Adipocyte (in vitro differentiated cells): ENCODE results near the gene IFNA1.
"Not testable (repeated sequence)": the region's sequence is repeated elsewhere in the genome, so short reads cannot be mapped to it uniquely, and the experiment has no call there.

Experiments used
- DNase-seq: peaks from one replicate; pipeline ENCODE4 v3.0.0-alpha.2; 2015; ENCODE audit warnings: low read depth
- H3K27me3 ChIP-seq: replicated peaks from 2 replicates; pipeline ENCODE4 v1.7.0; 2013; ENCODE audit warnings: mild to moderate bottlenecking, low read length, moderate library complexity; ENCODE audit not compliant: control insufficient read depth, insufficient read depth
- H3K36me3 ChIP-seq: 2 replicates; pipeline ENCODE4 v1.7.0; 2013; ENCODE audit warnings: low read length, mild to moderate bottlenecking, moderate library complexity; ENCODE audit not compliant: control insufficient read depth, insufficient read depth, severe bottlenecking
- H3K4me1 ChIP-seq: 2 replicates; pipeline ENCODE4 v1.7.0; 2013; ENCODE audit warnings: mild to moderate bottlenecking, low read length, moderate library complexity; ENCODE audit not compliant: control insufficient read depth, insufficient read depth
- H3K4me3 ChIP-seq: 2 replicates; pipeline ENCODE4 v1.7.0; 2013; ENCODE audit warnings: mild to moderate bottlenecking, low read length, moderate library complexity
- H3K9ac ChIP-seq: 2 replicates; pipeline ENCODE4 v1.7.0; 2013; ENCODE audit warnings: mild to moderate bottlenecking, low read length, moderate library complexity
- H3K9me3 ChIP-seq: 2 replicates; pipeline ENCODE4 v1.7.0; 2013; ENCODE audit warnings: mild to moderate bottlenecking, low read length, moderate library complexity; ENCODE audit not compliant: control insufficient read depth

Gene IFNA1

DNA sequence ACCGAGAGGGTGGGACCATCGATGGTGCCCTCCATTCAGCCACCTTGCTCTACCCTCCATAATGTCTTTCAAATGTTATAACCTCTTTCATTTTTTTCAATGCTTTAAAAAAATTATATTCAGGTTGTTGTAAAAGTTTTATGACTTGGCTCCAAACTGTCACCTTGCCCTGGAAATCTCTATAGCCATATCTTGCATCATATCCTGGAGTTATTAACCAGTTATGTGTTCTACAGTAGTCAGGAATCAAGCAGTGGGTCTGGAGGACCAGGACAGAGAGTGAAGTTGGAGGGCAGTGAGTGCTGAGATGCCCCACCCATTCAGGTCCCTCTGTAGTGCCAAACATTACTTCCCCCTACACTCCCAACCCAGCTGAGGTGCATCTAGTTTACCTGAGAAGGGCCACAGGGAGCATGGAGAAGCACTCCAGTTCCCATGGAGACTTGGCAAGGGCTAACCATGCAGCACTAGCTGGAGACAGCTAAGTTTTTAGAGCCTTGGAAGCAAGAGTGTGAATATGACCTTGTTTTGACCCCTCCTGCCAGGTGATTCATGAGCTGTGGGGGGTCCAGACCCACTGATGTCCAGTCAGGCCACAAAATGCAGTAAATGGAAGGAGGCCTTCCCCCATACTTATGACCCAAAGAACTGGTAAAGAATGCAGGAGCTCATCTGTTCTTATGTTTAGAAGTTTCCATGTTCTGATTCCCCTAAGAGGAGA lies 25.9 kb upstream of the IFNA1 start:
- no peak for DNase-seq
- no peaks in the 10 kb centered on the region for H3K9me3 ChIP-seq
- H3K36me3 ChIP-seq, result no peaks in the 10 kb centered on the region
- peaks cover 25% of the 10 kb centered on the region for H3K4me1 ChIP-seq
- no peaks in the 10 kb centered on the region for H3K27me3 ChIP-seq
- H3K9ac ChIP-seq, result no peak overlapping the region
- no peak overlapping the region for H3K4me3 ChIP-seq

DNA sequence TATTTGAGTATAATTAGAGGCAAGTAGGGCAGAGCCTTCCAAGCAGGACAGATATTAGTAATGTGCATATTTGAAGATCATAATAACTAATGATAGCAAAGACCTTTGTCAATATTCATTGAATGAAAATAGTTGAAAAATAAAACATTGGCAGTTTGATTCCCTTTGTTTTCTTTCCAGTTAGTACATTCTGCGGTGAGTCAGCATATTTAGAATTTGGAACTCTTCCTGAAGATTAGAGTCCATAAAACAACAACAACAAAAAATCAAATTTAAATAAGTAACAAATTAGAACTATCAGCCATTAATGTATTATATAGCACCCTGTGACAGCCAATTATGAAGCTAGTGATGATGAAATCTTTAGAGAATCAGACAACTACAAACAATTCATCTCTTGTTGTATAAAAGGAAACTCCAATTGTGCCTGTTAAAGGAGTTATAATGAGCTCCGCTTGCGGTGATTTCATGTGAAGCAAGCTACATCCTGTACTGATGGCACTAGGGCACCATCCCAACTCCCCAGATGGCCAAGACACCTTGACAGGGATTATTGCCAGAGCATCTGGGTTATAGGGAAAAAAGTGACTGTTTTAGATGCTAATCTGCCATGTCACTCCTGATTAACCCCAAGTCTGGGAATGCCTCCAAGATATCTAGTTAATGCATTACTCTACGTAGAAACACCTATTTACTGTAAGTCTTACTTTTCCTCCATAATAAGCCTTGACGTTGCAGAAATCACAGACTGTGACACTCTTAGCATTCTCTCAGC lies 24.6 kb upstream of the IFNA1 start:
- Histone ChIP-seq H3K4me1 (peaks cover 35% of the 10 kb centered on the region), H3K9me3 (no peaks in the 10 kb centered on the region), H3K9ac (no peak overlapping the region), H3K4me3 (peak overlapping the region; percentile 27), H3K36me3 (no peaks in the 10 kb centered on the region), H3K27me3 (no peaks in the 10 kb centered on the region)
- peak; percentile 15 for DNase-seq

DNA sequence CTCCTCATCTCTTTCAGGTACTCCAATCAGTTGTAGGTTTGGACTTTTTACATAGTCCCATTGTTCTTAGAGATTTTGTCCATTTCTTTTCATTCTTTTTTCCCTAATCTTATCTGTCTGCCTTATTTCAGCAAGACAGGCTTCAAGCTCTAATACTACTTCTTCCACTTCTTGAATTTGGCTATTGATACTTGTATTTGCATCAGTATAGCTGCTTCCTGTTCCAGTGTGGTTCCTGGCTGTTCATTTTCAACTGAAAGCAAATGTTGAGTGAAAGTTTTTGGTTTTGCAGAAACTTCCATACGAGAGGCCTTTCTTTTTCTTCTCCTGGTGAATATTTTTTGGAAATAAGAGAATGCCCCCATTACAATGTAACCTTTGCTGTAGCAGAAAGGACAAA lies 12.0 kb upstream of the IFNA1 start:
- Histone ChIP-seq H3K27me3 (no peaks in the 10 kb centered on the region), H3K4me1 (no peaks in the 10 kb centered on the region), H3K36me3 (no peaks in the 10 kb centered on the region), H3K9me3 (no peaks in the 10 kb centered on the region), H3K4me3 (no peak overlapping the region), H3K9ac (no peak overlapping the region)
- DNase-seq, result no peak

DNA sequence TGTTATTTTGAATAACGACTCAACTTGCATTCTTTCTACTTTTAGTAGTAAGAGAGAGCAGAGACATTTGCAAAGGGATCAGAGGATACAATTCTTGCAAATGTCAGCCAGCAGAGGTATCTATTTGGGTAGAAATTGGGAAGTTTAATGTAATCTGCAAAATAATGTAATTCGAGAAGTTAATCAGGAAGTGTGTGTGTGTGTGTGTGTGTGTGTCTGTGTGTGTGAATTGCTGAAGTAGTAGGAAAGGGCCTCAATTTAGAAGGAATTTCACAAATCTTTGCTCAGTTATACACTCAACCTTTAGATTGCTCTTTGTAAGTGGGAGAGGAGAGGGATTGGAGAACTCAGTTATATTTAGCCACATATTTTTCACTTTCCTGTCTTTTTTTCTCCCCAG lies 11.0 kb upstream of the IFNA1 start:
- no peaks in the 10 kb centered on the region for H3K27me3 ChIP-seq
- no peaks in the 10 kb centered on the region for H3K4me1 ChIP-seq
- no peaks in the 10 kb centered on the region for H3K36me3 ChIP-seq
- DNase-seq, result no peak
- no peak overlapping the region for H3K4me3 ChIP-seq
- H3K9me3 ChIP-seq, result no peaks in the 10 kb centered on the region
- H3K9ac ChIP-seq, result no peak overlapping the region

DNA sequence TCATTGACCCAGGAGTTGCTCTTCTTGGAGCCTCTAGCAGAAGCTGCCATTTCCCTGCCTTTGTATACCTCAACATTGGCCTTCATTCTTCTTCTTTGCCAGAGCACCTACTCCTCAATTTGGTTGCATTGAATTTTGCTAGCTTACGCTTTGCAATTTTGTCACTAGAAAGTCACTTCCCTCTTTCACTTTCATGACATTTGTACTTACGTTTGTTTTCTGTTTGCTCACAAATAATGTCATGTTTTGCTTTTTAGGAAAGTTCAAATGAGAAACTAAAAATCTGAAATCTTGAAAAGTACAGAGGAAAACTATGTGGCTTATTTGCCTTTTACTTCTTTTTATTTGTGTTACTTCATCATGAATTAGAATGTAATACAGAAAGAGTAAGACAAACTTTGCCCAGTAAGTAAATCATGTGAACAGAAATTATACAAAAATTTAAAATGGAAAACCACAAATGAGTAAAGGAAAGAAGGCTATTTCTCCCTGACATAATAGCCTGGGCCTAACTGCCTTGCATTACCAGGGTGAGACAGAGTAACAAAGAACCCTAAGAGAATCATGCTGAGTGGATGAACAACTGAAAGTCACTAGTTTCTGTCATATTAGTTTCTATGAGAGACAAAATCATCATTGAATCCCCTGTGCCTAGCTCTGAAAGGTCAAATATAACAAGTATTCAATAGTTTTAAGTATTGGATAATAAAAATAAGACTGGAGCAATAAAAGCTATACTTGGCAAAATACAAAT lies 7.4 kb upstream of the IFNA1 start:
- Histone ChIP-seq H3K9ac (no peak overlapping the region), H3K4me1 (no peaks in the 10 kb centered on the region), H3K4me3 (no peak overlapping the region), H3K9me3 (no peaks in the 10 kb centered on the region), H3K27me3 (no peaks in the 10 kb centered on the region), H3K36me3 (no peaks in the 10 kb centered on the region)
- no peak for DNase-seq

DNA sequence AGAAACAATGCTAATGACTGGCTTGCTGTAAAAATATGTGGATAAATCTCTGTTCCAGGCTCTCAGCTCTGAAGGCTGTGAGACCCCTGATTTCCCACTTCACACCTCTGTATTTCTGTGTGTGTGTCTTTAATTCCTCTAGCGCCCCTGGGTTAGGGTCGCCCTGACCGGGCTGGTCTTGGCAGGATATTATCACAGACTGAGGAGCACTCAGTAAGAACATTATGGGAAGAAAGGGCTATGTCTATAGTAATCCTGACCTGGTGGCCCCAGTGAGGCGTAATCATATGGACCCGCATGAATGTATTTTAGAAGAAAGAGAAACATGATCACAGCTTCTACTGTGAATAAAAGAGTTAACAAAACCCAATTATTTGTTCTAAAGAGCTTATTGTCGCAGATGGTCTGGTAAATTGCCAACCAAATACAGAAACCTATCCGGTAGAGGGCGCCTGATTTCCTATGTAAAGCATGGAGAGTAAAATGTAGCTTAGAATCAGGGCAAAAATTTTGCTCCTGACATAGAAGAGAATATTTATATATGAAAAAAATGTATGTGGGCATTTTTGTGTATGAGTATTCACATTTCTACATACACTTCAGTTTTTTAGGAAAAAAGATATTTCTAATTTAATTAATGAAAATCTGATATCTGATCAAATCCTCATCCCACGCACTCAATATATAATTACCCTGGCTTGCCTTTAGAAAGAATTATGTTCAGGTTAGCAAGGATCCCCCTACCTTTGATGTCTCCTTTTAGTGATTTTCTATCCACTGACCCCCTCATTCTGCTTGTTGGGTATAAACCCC lies 5.8 kb upstream of the IFNA1 start:
- no peaks in the 10 kb centered on the region for H3K9me3 ChIP-seq
- H3K36me3 ChIP-seq, result no peaks in the 10 kb centered on the region
- no peak overlapping the region for H3K4me3 ChIP-seq
- H3K9ac ChIP-seq, result no peak overlapping the region
- H3K27me3 ChIP-seq, result no peaks in the 10 kb centered on the region
- peak; percentile 83 for DNase-seq
- no peaks in the 10 kb centered on the region for H3K4me1 ChIP-seq

DNA sequence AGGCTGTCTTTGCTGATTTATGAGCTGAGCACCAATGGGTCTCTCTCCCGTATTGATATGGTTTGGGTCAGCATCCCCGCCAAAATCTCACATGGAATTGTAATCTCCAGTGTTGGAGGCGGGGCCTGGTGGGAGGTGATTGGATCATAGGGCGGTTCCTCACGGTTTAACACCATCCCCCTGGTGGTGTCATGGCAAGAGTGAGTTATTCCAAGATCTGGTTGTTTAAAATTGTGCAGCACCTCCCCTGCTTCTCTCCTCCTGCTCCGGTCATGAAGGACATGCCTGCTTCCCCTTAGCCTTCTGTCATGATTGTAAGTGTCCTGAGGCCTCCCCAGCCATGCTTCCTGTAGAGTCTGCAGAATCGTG lies 5.2 kb upstream of the IFNA1 start:
- not testable (repeated sequence) for H3K36me3 ChIP-seq, H3K4me1 ChIP-seq, H3K4me3 ChIP-seq, H3K9ac ChIP-seq, H3K27me3 ChIP-seq, H3K9me3 ChIP-seq, DNase-seq

DNA sequence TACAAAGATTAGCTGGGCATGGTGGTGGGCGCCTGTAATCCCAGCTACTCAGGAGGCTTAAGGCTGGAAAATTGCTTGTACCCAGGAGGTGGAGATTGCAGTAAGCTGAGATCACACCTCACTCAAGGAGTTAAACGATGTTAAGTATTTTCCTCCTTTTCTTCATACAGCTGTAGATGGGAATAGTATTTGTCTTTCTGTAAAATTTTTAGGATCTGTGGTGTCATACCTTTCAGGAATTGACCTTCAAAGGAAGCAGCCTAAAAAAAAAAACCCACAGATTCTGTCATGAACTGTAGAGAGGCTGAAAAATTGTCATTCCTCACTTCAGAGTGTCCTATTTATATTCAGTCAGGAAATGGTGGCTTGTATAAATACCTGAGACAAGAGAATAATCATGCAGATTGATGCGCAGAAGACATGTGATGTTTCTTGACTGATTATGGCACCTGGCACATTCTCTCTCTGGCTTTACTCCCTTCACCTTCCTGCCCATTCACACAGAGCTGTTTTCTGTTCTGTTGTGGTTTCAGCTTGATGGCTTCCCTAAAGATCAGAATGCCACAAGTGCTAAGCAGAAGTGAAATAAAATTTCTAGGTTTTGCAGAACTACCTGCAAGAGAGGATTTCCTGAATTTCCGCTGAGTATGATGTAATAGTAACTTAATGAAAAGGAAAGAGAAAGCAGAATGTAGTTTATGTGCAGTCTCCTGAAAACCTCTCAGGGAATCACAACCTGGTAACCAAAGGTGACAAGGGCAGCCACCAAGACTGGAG lies 3.8 kb downstream of the IFNA1 start:
- DNase-seq, result no peak
- Histone ChIP-seq H3K9me3 (peaks cover 9% of the 10 kb centered on the region), H3K27me3 (no peaks in the 10 kb centered on the region), H3K9ac (no peak overlapping the region), H3K36me3 (no peaks in the 10 kb centered on the region), H3K4me3 (no peak overlapping the region), H3K4me1 (no peaks in the 10 kb centered on the region)

DNA sequence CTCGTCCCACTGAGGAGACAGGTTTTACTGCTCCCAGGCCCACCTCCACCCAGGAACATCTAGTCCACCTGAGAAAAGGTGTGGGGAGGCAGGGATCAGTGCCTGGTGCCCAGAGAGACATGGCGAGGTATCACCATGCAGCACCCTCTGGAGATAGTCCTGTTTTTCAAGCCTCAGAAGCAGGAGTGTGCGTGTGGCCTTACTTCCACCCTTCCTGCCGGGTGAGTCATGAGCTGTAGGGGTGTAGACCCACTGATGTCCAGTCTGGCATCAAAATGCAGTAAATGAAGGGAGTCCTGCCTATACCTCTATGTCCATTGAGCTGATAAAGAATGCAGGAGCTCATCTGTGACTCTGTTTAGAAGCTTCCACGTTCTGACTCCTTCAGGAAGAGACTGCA lies 9.1 kb downstream of the IFNA1 start:
- peaks cover 28% of the 10 kb centered on the region for H3K4me1 ChIP-seq
- H3K4me3 ChIP-seq, H3K9me3 ChIP-seq, DNase-seq, H3K27me3 ChIP-seq, H3K9ac ChIP-seq, H3K36me3 ChIP-seq: not testable (repeated sequence)

DNA sequence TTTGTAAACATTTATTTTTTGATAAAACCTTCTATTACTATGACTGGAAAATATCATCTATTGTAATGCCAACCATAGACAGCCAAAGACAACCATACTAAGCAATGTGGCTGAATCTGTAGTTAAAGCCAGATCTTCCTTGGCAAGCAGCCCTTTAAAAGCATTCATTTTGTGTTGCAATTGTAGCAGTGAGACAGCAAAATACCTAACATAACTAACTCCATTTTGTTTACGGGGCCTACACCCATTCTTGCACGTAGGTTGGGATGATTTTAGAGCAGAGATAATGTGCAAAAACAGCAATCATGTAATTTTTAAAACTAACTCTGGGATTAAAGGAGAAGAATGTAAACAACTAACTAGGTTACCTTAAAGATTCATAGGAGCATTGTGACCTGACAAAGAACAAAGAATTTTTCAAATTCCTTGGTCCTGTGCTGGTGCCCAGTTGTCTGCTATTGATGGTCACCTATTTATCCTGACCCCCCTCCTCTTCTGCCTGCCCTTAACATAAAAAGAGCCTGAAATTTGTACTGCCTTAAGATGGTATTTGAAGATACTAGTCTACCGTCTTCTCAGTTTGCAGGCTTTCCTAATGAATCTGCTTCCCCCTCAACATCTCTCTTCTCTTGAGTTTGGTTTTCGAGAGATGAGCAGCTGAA lies 10.6 kb downstream of the IFNA1 start:
- no peak overlapping the region for H3K4me3 ChIP-seq
- H3K4me1 ChIP-seq, result peaks cover 31% of the 10 kb centered on the region
- no peaks in the 10 kb centered on the region for H3K27me3 ChIP-seq
- H3K9ac ChIP-seq, result no peak overlapping the region
- peak; percentile 39 for DNase-seq
- no peaks in the 10 kb centered on the region for H3K36me3 ChIP-seq
- H3K9me3 ChIP-seq, result no peaks in the 10 kb centered on the region
